HG03045 (cell line): Measurements from ENCODE around the gene NUP210L.
"Not testable (repeated sequence)": the region's sequence is repeated elsewhere in the genome, so short reads cannot be mapped to it uniquely, and the experiment has no call there.

Experiments used
- ATAC-seq: cut with Tn5 transposase; IDR thresholded peaks from one replicate; pipeline ENCODE4 v1.9.1; 2021; ENCODE audit warnings: mild to moderate bottlenecking, moderate library complexity; ENCODE audit not compliant: unreplicated experiment

Gene NUP210L

DNA sequence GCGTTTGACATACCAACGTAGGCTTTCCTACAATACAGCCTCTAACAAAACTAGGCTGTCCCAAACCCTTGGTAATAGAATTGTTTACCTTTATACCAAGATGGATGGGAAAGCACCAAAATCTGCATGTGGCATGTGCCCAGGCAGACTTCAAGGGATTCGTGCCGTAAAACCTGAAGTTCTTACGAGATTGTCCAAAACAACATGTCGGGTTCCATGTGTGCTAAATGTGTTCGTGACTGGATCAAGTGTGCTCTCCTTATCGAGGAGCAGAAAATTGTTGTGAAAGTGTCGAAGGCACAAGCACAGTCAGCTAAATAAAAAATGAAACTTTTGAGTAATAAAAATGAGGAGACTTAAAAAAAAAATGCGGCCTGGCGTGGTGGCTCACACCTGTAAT is 159.2 kb downstream of the NUP210L start:
- ATAC-seq, result no peak

DNA sequence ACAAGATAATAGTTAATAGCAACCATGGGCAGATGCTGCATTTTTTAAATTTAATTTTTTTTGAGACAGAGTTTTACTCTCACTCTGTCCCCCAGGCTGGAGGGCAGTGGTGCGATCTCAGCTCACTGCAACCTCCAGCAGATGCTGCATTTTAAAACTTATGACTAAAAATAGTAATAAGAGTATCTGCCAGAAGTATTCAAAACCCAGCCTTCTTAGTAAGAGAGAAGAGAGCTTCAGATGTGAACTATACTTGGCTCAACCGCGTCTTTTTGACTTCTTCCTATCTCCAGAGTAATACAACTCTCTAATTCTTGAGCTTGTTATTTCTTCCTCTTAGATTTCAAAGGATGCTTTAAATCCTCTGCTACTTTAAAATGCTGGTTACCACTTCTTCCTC is 159.7 kb downstream of the NUP210L start:
- ATAC-seq, result no peak

DNA sequence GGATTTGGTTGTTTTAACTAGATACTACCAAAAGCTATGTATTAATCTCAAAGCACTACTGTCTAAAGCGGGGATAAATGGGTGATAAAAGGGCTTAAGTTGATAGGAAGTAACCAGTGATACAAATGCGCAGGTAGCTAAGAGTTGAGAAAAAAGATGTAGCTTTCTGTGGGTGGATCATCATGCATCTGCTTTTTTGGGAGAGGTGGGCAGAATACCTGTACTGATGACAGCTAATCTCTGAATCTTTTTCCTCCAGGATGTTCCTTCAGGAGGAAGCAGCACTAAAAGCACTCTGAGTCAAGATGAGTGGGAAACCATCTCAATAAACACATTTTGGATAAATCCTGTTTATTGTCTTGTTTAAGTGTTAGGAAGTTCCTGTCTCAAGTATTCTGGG is 163.1 kb downstream of the NUP210L start:
- ATAC-seq, result no peak

DNA sequence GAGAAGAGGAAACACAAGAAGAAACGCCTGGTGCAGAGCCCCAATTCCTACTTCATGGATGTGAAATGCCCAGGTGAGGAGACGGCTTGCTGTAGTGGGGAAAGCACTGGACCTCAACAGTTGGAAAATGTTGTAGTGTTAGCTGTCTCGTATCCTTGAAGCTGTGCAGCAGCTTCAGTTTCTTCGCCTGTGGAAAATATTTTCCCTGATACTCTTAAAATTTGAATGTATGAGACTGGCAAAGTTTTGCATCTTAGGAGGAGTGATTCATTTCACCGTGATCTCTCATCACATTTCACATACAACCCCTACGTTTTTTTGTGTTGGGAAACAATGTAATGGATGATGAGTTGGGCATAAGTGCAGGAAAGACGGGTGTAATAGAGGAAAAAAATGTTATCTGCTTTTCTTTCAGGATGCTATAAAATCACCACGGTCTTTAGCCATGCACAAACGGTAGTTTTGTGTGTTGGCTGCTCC is 163.7 kb downstream of the NUP210L start:
- no peak for ATAC-seq

DNA sequence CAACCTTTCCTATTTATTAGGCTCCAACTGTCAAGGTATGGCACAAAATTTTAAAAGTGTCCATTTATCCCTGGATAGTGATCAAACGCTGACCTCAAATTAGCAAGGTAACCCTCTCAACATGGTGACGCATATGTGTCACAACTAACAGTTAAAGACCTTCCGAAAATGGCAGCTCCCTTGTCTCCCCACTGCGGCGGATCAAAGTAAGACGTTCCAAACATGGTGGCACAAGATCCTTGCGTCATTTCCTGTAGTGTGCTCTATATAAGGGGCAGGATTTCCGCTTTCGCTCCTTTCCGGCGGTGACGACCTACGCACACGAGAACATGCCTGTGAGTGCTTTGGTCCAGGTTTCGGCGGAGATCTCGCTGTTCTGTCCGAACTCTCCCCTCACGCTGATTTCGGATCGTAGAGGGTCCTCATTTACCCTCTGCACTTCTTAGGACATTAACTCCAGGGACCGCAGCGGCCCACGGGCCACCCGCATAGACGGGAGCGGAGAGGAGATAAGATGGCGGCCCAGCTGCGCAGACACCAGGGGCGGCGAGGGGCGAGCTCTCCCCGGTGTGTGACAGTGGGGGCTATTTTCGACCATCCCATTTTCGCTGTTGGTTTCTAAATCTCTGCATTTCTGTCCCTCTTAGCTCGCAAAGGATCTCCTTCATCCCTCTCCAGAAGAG is 164.3 kb downstream of the NUP210L start, which contains the start of gene RPS27:
TSS of gene RPS27 (plus strand) at position 295 of the 683 bp plus-strand sequence. CDS start at position 330, 35 bp downstream.
- ATAC-seq, result peak; percentile 70

DNA sequence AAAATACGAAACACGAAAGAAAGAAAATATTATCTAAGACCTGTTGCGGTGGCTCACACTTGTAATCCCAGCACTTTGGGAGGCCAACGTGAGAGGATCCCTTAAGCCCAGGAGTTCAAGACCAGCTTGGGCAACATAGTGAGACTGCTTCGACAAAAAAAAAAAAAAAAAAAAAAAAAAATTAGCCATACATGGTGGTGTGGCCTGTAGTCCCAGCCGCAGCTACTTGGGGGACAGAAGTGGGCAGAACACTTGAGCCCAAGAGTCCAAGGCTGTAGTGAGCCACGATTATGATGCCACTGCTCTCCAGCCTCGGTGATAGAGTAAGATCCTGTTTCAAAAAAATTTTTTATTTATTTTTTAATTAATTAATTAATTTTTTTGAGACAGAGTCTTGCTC is 167.3 kb downstream of the NUP210L start:
- no peak for ATAC-seq

DNA sequence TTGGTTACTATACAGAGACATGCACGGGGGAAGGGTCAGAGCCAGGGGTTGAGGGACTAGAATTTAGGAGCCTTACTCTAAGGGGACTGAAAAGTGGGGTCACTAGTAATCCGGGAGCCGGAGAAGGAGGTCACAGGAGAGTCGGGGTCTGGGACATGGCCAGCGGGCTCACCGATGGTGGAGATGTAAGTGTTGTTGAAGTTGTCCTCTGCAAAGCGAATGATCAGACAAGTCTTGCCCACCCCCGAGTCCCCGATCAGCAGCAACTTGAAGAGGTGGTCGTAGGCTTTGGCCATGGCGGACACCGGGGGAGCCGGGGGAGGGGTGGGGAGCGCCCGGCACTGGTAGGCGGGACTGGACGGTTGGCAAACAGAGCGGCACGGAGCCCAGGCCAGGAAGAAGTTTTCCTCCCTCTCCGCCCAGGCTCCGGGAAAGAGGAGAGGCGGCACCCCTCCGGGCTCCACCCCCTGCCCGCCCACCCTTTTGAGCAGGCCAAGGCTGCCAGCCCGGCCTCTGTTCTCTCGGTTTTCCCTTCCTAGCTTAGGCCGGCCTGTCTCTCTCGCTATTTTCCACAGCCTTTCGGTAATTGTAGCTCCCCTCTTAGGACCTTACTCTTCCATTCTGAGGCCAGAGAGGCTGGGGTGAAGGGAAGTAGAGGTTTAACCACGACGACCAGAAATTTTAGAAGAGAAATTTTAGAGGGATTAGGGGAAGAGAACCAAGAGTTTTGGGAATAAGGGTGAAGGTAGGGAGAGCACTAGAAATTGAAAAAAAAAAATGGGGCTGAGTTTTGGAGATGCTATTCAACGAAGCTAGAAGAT is 168.7 kb downstream of the NUP210L start, which contains the start of gene RAB13:
TSS of gene RAB13 (minus strand) at position 399 of the 821 bp plus-strand sequence. CDS start at position 296, 103 bp downstream.
- no peak for ATAC-seq

DNA sequence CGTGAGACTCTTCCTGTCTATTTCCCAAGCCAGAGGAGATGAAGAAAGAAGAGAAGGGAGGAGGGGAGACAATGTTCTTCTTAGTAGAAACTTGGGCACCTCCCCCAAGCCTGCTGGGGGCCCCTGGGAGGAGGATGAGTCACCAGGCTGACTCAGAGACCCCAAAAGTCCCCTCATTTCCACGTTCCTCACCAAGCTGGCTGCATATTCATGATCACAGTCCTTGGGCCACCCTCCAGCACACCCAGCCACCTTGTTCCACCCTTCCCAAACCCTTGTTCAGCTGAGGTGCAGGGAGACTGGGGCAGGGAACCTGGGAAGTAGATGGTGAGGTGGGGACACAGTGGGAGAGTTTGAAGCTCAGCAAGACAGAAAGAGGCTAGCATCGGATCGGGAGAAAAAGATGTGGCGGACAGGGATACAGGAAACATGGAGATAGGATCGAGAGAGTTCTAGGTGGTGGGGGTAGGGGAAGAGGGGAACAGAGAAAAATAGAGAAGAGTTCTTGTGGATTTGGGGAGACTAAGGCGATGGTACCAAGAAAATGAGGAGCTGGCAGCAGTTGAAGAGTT is 169.4 kb downstream of the NUP210L start:
- no peak for ATAC-seq

DNA sequence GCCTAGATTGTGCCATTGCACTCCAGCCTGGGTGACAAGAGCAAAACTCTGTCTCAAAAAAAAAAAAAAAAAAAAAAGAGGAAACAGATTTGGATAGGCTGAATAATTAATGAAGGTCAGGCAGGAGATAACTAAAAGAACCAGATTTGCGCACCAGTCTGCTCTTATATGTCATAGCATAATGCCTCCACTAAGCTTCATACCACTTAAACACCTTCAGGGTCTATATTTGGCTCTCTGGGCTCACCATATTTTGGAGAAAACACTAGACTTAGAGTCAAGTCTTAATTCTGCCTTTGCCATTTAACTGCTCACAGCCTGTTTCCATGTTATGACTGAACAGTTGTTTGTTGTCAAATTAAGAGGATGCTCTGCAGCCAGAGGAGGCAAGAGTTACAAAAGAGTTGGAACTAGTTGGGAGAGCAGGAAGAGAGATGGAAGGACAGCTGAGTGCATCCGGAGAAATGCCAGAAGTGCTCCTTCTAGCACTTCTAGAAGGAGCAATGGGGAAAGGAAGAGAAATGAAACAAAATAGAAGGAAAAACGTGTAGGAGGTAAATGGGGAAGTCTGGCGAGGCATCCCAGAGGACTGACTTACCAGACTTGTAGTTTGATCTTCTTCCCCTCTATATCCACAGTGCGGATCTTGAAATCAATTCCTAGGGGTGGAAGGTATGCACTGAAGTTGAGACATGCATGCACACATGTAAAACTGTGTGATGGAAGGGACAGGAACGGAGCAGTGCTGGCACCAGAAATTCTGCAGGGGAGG is 170.6 kb downstream of the NUP210L start:
- ATAC-seq, result no peak

DNA sequence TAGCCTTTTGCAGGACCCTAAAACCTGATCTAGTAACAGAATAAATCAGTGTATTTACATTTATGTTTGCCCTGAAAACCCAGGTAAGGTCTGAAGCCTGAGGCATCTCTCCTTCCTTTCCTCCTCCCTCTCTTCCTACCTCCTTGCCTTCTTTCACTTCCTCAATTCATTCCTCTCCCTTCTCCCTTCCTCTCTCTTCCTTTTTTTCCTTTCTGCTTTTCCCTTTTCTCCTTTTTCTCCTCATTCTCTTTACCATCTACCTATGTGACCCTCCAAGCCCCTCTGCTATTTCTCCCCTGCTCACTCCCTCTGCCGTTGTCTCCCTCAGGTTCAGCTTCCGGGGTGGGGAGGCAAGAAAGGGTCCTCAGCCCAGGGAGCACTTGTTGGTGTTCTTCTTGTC is 173.1 kb downstream of the NUP210L start:
- ATAC-seq, result not testable (repeated sequence)

DNA sequence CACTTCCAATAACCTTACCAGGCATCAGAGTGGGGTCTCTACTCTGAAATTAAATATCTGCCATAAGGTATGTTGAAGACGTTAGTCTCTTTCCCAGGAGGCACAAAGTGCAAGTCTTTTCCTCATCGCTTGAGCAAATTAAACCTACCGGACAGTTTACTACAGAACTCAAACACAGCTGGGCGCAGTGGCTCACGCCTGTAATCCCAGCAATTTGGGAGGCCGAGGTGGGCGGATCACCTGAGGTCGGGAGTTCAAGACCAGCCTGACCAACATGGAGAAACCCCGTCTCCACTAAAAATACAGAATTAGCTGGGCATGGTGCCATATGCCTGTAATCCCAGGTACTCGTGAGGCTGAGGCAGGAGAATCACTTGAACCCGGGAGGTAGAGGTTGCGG is 175.8 kb downstream of the NUP210L start:
- not testable (repeated sequence) for ATAC-seq

DNA sequence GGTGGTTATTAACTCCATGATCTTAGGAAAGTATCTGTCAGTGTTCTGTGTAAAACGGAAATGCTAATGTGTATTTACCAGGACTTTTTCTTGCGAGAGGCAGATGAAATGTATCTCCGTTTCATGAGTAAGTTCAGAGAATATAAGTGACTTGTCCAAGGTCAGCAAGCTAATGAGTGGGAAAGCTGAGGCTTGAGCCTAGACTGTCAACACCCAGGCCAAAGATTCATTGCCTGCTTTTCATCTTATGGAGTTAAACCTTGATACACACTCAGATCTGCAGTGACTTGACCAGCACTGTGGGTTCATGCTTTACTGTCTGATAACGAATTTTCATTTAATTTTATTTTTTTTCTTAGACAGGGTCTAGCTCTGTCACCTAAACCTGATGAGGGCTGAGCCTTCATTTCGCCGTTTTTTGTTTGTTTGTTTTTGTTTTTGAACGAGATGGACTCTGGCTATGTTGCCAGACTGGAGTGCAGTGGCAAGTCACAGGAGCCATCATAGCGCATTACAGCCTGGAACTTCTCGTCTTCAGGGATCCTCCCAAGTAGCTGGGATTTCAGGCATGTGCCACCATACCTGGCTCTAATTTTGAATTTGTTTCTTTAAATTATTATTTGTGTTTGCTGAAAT is 176.5 kb downstream of the NUP210L start:
- no peak for ATAC-seq

DNA sequence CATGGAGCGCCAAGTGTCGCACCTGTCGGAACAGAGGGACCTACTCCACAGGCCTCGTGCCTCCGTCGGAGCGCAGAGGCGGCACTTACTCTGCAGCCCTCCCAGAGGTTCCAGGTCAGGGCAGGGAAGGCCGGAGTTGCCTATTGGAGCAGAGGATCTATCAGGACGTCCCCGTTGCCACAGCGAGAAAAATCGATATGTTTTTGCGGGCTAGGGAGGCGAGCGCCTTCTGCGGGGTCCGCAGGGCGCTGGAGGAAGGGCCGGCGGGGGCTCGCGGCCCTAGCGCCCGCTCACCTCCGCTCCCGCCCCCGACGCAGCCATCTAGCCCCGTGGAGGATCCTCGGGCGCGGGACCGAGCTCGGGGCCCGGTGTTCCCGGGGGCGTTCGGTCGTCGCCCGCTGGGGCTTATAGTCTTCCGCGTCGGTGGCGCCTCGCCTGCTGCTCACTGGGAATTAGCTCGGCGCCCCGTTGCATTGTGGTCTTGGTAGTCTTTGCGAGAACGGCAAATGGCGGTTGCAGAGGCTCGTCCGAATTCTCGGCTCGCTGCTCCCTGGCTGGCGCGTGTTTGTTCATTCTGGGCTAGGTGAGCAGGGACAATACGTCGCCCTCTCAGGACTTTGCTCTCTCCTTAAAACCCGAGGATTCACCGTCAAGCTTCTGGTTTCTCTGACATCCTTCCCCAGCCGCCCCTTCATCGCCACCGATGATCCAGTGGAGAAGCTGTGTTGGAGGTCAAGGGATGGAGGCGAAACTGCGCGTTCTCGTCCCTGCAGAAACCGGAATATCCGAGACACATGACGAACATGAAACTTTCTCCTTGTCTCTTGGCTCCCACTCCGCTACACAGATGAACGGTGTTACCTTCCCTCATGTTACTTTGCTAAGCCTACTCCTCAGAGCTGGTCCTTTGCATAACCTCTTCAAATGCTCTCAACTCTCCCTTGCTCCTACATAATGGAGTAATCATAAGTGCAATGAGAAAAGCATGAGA is 177.3 kb downstream of the NUP210L start, which contains the start of gene JTB:
TSS of gene JTB (minus strand) at position 425 of the 991 bp plus-strand sequence. CDS start at position 3, 422 bp downstream.
- ATAC-seq, result peak; percentile 71

DNA sequence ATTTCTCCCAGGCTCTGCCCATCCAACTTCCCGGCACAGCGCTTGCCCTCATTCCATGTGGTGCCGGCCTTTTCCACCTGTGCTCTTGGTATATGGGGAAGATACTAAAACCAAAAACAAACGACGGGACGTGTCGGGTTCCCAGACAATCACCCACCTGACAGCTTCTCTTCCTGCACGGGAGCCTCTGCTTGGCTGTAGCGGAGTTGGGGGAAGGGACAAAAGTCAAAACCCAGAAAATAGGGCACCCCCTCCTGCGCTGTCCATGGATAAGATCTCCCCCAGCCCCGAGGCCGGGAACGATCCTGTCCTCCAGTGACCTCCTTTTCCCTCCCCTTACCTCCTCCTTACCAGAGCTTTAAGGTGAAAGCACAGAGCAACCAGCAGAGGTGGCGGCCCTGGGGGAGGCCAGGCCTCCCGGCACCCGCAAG is 178.0 kb downstream of the NUP210L start:
- no peak for ATAC-seq

DNA sequence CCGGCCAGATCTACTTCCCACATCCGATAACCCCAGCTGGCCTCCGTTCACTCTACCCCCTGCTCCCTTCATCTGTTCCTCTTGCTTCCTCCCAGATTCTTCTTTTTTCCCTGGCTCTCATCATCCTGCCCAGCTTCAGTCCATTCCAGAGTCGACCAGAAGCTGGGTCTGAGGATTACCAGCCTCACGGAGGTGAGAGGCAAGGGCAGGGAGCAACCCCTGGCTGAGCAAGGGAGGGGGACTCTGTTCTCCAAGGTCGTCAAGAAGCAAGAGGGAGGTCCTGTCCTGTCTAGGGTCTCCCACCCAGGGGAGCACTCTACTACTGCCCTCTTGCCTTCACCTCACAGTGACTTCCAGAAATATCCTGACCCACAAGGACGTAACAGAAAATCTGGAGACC is 181.3 kb downstream of the NUP210L start:
- no peak for ATAC-seq

DNA sequence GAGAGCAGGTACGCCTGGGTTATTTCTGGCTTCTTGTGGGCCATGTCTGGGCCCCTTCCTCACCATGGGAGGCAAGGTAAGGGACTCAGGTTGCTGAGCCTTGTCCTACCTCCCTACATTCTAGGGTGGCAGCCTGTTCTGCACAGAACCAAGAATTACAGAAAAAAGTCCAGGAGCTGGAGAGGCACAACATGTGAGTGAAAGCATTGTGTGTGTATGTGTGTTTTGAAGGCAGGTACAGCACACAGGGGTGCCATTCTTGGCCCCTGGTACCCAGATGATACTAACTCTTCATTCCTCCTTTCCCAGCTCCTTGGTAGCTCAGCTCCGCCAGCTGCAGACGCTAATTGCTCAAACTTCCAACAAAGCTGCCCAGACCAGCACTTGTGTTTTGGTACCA is 181.8 kb downstream of the NUP210L start:
- no peak for ATAC-seq

DNA sequence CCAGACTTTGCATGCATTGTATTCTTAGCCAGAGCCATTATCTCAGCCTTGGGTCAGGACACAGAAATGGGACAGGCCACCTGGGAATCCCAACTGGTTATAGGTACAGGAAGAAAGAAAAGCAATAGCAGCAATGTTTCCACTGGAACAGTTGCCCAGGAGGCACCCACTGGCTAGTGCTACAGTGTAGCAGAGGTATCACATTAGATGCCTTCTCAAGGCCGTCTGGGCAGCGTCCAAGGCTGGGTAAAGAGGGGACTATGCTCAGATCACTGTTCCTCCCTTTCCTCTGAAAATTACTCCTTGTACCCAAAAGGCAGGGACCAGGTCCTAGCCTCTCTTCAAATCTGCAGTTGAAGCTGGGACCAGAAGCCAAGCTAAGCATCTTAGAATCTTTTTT is 184.5 kb downstream of the NUP210L start:
- no peak for ATAC-seq

DNA sequence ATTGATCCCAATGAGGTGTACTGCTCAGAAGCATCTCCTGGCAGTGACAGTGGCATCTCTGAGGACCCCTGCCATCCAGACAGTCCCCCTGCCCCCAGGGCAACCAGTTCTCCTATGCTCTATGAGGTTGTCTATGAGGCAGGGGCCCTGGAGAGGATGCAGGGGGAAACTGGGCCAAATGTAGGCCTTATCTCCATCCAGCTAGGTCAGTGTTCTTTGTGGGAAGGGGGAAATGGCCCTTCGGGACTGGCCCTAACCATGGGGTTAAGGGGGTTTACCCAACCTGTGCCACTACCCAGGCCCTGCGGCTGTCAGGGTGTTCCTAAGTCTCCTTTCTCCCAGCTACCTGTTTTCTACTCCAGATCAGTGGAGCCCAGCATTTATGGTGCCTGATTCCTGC is 185.9 kb downstream of the NUP210L start:
- no peak for ATAC-seq

DNA sequence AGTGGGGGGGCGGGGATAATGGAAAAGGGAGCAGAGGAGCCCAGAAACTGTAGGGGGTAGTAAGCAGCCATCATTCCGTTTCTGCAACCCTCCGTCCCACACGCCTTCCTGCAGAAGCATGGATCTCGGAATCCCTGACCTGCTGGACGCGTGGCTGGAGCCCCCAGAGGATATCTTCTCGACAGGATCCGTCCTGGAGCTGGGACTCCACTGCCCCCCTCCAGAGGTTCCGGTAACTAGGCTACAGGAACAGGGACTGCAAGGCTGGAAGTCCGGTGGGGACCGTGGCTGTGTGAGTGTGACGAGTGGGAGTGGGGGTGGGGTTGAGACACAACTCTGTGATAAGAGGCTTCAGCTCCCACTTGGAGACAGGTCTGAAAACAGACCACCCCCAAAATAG is 186.5 kb downstream of the NUP210L start:
- ATAC-seq, result no peak
